ENCODE measurements around the gene IL17REL. TPM values are rescaled to one million over a fixed set of nuclear protein-coding genes. Genes with fewer than 3 reads are reported as not detected.

The IL17REL gene
- total and polyA plus RNA-seq, 2 of the 13 experiments (the other 11 are each of a cell fraction or from before 2014, with no cell fraction given): not detected

DNA sequence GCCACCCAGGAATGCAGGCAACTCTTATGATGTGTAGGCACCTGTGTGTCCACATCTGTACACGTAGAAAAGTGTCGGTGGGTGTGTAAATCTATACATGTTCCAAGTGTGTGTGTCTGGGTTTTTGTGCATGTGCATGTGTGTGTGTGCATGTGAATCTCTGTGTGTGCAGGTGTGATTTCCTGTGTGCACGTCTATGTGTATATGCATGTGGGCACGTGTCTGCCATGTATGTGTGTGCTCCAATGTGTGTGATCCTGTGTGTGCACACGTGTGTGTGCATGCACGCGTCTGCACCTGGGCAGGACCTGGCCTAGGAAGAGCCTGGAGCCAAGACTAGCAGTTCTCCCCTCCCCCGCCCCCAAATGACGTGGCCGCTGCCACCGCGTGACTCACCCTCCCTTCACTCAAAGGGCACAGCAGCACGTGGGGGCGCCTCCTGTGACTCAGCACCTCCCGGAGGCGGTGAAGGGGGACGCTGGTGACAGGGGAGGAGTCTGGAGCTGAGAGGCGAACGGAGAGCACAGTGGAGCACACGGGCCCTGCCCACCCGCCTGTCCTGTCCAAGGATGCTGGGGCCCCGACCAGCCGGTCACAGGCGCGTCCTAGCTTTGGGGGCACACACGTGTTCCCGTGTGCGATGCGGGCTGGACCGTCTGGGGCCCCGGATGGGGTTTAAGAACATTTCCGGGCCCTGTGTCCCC, 41.9 kb downstream of the IL17REL start (continued):
- TF ChIP-seq ZNF891 (CRISPR knock-in tag; IDR thresholded peaks at IDR 0.05) (no peak; the same call in 1 of the 2 replicates), ZSCAN31 (CRISPR knock-in tag; IDR thresholded peaks at IDR 0.05; ENCODE audit: low read depth) (0 out of 2 replicates have a peak, but pooled peaks have one; percentile 13), RNF2 (conservative IDR thresholded peaks at IDR 0.05; ENCODE audit: low read depth) (peak; percentile 82), KDM1A (CRISPR knock-in tag; IDR thresholded peaks at IDR 0.05) (no peak), FOXP1 (IDR thresholded peaks at IDR 0.05) (0 out of 2 replicates have a peak, but pooled peaks have one; percentile 18), FOXP1 (CRISPR knock-in tag; IDR thresholded peaks at IDR 0.05) (peak; percentile 68), PRMT3 (CRISPR knock-in tag; IDR thresholded peaks at IDR 0.05; ENCODE audit: borderline replicate concordance, low read depth) (peak; percentile 49; the same call in 1 of the 2 replicates), ZNF724P (CRISPR knock-in tag; IDR thresholded peaks at IDR 0.05; ENCODE audit: borderline replicate concordance) (peak; percentile 69; the same call in 1 of the 2 replicates), TRIM24 (CRISPR knock-in tag; IDR thresholded peaks at IDR 0.05) (no peak), JUN (CRISPR knock-in tag; IDR thresholded peaks at IDR 0.05) (peak; percentile 96; the same call in 1 of the 2 replicates), STAG1 (CRISPR knock-in tag; IDR thresholded peaks at IDR 0.05) (peak; percentile 27; the same call in 1 of the 2 replicates), ZNF782 (CRISPR knock-in tag; IDR thresholded peaks at IDR 0.05; ENCODE audit: borderline replicate concordance) (no peak), SRSF4 (IDR thresholded peaks at IDR 0.05; ENCODE audit: low read depth, low read length, poor library complexity, severe bottlenecking) (no peak), BORCS8-MEF2B (CRISPR knock-in tag; IDR thresholded peaks at IDR 0.05) (peak; percentile 90; the same call in 1 of the 2 replicates), MED1 (CRISPR knock-in tag; IDR thresholded peaks at IDR 0.05) (peak; percentile 92), ONECUT2 (CRISPR knock-in tag; IDR thresholded peaks at IDR 0.05) (no peak), ZNF678 (CRISPR knock-in tag; IDR thresholded peaks at IDR 0.05) (no peak), SP1 (IDR thresholded peaks at IDR 0.05) (no peak), SP1 (CRISPR knock-in tag; IDR thresholded peaks at IDR 0.05) (peak; percentile 72; the same call in 1 of the 2 replicates), TCF7 (IDR thresholded peaks at IDR 0.05; ENCODE audit: low read depth) (no peak), ZNF672 (CRISPR knock-in tag; IDR thresholded peaks at IDR 0.05) (no peak)
- TF ChIP-seq, protein P1, sequence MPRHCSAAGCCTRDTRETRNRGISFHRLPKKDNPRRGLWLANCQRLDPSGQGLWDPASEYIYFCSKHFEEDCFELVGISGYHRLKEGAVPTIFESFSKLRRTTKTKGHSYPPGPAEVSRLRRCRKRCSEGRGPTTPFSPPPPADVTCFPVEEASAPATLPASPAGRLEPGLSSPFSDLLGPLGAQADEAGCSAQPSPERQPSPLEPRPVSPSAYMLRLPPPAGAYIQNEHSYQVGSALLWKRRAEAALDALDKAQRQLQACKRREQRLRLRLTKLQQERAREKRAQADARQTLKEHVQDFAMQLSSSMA (CRISPR knock-in tag; IDR thresholded peaks at IDR 0.05): 0 out of 2 replicates have a peak, but pooled peaks have one; percentile 54
- TF ChIP-seq, protein P2, sequence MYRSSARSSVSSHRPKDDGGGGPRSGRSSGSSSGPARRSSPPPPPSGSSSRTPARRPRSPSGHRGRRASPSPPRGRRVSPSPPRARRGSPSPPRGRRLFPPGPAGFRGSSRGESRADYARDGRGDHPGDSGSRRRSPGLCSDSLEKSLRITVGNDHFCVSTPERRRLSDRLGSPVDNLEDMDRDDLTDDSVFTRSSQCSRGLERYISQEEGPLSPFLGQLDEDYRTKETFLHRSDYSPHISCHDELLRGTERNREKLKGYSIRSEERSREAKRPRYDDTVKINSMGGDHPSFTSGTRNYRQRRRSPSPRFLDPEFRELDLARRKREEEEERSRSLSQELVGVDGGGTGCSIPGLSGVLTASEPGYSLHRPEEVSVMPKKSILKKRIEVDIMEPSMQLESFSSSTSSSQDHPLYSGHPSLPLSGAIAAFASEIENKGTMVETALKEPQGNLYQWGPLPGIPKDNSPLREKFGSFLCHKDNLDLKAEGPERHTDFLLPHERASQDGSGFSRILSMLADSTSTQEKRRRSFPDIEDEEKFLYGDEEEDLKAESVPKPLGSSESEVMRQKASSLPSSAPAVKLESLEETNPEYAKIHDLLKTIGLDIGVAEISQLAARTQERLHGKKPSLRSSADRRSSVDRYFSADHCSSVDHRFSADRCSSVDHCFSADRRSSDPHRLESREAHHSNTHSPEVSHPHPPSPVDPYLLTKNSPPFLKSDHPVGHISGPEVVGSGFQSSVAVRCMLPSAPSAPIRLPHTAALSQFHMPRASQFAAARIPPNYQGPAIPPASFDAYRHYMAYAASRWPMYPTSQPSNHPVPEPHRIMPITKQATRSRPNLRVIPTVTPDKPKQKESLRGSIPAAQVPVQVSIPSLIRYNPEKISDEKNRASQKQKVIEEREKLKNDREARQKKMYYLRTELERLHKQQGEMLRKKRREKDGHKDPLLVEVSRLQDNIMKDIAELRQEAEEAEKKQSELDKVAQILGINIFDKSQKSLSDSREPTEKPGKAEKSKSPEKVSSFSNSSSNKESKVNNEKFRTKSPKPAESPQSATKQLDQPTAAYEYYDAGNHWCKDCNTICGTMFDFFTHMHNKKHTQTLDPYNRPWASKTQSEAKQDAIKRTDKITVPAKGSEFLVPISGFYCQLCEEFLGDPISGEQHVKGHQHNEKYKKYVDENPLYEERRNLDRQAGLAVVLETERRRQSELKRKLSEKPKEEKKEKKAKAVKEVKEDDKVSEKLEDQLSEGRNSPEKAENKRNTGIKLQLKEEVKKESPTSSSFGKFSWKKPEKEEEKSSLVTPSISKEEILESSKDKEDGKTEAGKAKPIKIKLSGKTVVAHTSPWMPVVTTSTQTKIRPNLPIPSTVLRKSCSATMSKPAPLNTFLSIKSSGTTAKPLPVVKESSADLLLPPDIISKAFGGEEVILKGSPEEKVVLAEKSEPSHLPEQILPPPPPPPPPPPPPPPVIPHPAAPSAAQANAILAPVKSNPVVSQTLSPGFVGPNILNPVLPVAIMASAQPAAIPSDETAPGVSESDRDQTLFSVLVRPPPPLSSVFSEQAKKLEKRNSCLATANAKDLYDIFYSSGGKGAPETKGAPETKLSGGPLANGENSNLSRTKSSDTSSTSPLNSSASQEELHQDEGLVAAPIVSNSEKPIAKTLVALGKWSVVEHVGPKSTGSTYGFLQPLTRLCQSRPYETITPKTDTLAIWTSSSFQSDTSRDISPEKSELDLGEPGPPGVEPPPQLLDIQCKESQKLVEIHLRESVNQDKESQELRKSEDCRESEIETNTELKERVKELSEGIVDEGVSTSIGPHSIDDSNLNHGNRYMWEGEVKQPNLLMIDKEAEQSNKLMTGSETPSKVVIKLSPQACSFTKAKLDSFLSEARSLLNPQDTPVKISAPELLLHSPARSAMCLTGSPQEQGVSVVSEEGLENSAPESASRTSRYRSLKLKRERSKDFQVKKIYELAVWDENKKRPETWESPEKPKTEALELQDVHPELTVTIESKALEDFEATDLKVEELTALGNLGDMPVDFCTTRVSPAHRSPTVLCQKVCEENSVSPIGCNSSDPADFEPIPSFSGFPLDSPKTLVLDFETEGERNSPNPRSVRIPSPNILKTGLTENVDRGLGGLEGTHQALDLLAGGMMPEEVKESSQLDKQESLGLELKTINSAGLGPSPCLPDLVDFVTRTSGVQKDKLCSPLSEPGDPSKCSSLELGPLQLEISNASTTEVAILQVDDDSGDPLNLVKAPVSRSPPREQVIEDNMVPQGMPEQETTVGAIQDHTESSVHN (CRISPR knock-in tag; IDR thresholded peaks at IDR 0.05): no peak; the same call in 1 of the 2 replicates

All from HepG2 (cell line).